Left hindlimb (tissue), 1 donor: ENCODE data around the gene QSOX1.
"Not testable (repeated sequence)": the region's sequence is repeated elsewhere in the genome, so short reads cannot be mapped to it uniquely, and the experiment has no call there.

ENCODE experiments used
- DNase-seq: peaks from one replicate; pipeline ENCODE4 v3.0.0-alpha.2; 2018

The QSOX1 gene

DNA sequence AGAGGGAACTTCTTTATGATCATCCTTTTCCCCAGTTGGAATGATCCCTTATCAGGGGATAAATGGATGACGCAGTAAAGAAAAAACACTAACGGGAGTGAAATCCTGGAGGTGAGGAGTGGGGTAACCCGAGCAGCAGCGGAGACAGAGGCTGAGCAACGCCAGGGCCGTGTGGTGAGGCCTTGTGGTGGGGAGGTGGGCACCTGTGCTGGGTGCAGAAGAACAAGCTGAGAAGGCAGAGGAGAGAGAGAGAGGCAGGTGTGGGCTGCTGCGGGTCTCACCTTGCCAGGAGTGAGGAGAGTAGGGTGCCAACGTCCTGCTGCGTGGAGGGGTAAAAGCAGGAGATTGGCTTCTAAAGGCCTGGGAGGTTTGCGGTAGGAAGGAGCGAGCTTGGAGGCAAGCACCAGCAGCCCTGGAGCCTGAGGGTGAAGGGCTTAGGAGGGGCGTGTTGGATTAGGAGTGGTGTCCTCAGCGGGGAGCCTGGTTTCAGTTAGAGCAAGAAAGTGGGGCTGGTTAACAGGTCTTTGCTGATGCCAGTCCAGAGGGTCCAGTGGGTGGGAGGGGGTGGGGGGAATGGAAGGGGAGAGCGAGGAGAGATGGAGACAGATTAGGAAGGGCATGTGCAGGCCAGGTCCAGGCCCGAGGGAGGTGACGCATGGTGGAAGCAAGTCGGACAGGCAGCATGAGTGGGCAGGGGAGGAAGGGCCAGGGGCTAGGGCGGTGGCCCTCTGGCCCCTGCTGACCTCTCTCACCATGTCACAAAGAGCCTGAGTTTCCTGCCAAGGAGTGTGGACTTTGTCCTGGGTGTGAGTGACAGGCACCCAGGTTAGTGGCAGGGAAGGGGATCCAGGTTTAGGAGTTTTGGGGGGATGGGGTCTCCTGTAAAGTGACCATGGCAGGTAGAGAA, 38.7 kb downstream of the QSOX1 start:
- DNase-seq: peak; percentile 16

- DNase-seq: peak; percentile 16
These were observed 39.4 kb downstream of the QSOX1 start for GRCh38 chr1:180194048-180194425.

DNA sequence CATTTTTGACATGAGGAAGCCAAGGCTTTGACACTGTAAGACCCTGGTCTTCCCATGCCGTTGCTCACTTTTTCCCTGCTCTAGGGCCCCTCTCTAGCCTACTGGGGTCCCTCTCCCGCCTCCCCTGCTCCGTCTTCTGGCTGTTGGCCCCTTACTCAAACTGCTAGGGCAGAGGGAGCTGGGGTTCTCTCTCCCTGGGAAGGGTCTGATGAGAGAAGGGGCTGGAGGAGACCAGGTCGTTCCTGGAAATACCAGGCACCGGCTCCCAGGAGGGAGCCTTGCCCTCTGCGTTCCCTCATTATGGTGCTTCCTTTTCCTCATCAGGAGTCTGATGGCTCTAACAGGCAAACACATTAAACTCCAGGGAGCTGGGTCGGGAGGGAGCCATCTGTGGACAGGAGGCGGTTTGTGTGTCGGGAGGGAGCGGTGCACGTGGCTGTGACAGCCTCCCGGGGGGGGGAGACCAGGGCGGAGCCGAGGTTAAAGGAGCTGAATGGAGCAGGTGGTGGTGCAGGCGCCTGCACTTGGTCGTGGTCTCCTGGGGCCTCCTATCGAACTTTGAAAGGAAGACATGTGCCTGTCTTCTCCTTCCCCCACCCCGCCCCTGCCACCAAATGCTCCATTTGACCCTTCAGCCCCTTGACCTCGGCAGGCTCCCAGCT, 40.0 kb downstream of the QSOX1 start:
- DNase-seq: peak; percentile 18

DNA sequence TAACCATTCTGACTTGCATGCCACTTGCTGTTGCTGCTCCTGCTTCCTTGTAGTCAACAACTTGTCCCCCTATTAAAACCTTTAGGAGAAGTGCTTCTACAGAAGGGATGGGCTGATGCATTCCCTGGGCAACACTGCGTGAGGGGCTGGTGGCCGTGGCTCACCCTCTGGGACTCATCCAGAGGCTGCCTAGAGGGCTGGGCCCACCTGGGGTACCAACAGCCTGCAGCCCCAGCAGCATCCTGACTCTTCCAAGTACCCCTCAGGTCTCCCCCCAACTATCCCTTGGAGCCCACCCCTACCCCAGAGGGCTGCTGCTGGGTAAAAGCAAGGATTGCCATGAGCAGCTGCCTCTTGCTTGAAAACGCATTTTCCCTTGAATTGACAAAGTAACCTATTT, 40.7 kb downstream of the QSOX1 start:
- DNase-seq: no peak

DNA sequence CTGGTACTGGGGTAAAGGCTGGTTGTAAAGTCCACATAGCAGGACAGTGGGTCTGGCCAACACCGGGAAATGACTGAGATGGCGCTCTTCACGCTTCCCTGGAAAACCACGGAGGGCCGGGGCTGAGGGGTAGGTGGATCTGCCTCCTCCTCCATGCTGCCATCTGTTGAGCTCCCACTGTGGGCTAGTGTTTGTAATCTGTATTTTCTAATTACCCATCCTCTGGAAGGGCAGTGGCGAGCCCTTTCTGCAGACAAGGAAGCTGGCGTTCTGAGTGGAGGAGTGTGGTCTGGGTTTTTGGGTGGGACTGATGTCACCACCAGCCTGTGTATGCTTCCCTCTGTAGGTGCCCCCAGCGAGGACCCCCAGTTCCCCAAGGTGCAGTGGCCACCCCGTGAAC, 41.2 kb downstream of the QSOX1 start:
- DNase-seq: no peak

DNA sequence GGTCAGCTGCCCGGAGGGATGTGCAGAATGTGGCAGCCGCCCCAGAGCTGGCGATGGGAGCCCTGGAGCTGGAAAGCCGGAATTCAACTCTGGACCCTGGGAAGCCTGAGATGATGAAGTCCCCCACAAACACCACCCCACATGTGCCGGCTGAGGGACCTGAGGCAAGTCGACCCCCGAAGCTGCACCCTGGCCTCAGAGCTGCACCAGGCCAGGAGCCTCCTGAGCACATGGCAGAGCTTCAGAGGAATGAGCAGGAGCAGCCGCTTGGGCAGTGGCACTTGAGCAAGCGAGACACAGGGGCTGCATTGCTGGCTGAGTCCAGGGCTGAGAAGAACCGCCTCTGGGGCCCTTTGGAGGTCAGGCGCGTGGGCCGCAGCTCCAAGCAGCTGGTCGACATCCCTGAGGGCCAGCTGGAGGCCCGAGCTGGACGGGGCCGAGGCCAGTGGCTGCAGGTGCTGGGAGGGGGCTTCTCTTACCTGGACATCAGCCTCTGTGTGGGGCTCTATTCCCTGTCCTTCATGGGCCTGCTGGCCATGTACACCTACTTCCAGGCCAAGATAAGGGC, 41.9 kb downstream of the QSOX1 start:
- DNase-seq: peak; percentile 20

DNA sequence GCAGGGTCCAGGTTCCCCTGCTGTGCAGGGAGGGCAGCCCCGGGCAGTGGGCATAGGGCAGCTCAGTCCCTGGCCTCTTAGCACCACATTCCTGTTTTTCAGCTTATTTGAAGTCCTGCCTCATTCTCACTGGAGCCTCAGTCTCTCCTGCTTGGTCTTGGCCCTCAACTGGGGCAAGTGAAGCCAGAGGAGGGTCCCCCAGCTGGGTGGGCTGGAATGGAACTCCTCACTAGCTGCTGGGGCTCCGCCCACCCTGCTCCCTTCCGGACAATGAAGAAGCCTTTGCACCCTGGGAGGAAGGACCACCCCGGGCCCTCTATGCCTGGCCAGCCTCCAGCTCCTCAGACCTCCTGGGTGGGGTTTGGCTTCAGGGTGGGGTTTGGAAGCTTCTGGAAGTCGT, 42.6 kb downstream of the QSOX1 start:
- peak; percentile 15 for DNase-seq

- no peak for DNase-seq
These were observed 43.5 kb downstream of the QSOX1 start for GRCh38 chr1:180198196-180198595.

DNA sequence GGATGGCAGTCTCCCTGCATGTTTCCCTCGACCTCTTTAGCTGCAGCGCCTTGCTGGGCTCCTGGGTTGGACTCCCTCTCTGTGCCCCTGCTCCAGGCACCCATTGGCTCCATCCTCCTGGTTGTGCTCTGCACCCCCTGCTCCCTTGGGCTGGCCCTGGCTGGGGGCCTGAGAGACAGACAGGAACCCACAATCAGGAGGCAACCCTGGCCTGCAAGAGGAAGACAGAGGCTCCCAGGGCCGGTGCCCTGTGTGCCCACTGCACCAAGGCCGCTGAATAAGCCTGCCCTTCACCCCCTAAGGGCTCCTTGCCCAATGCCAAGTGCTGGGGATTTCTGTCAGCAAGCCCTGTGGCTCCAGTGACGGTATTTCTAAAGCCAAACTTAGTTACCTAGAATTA, 43.9 kb downstream of the QSOX1 start:
- peak; percentile 17 for DNase-seq

GRCh38 chr1:180199018-180199417, 44.3 kb downstream of the QSOX1 start:
- no peak for DNase-seq

DNA sequence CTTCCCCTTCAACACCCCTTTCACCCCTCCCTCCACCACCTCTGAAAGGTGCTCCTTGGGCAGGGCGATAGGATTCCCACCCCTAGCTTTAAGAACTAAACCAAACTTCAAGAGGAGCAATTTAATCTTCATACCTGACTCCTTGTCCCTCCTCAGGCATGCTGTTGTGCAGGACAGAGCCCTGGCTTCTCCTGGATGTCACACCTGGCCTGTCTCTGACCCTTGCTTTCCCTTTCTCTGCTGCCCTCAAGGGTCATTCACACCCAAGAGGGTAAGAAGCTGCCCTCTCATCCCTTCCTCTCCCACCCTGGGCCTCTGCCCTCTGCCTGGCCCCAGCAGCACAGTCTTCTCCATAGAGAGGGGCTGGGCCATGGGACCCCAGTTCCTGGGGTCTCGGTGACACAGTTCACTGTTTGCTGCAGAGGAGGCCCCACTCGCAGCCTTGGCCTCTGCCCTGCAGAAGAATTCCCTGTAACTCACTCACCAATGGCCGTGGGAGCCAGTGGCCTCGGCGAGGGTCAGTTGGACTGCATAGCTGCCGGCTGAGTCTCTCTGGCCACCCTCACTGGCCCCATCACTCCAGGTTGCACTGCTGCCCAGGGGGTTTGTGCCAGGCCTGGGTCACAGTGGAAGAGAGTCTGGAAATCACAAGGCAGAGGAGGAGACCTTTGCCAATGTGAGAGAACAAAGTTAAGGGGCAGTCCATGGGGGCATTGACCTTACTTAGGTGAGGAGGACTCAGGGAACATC, 47.0 kb downstream of the QSOX1 start:
- peak; percentile 8 for DNase-seq

GRCh38 chr1:180202588-180202987, 47.9 kb downstream of the QSOX1 start:
- not testable (repeated sequence) for DNase-seq

DNA sequence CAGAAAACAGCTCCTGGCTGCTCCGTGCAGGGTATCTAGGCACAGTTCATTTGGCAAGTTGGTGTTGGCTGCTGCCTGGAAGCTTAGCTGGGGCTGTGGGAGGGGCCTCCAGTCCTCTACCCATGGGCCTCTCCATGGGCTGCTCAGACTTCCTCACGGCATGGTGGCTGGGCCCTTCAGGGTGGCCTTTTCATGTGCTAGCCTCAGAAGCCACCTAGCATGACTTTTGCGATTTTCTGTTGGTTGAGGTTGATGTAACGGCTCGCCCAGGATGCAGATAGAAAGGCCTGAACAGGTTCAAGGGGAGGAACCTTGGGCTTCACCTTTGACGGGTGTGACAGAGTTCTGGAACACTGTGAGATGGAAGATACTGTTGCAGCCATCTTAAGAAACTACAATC, 49.6 kb downstream of the QSOX1 start:
- no peak for DNase-seq

DNA sequence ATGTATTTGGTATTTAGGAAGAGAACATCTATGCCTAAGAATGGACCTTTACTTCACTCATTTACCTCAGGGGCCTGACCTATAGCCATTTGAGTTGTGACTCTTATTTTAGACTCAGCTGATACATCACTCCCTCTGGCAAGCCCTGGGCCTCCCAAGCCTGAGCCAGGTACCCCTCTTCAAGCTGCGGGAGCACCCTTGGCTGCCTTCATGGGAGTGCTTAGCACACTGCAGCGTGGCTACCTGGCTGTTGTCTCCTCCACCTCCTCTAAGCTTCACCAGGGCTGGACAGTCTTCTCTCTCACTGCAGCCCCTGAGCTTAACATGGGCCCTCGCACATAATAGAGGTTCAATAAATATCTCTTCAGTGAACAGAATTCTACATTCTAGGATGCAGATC, 51.9 kb downstream of the QSOX1 start:
- no peak for DNase-seq

DNA sequence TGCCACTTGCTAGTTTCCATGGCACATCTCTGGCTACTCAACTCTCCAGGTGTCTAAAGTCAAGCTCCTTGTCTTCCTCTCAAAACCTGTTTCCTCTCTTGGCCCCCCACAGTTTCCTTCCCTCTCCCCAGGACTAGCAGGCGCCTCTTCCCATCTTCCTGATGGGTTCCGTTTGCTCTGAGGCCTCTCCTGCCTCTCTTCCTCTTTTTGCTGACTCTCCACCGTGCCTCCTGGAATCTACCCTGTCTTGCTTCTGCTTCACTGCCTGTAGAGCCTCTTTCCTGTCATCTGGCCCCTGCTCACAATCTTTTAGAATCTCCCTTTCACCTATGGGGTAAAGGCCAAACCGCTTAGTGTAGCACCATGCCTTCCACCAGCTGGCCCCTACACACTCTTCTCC, 53.6 kb downstream of the QSOX1 start:
- DNase-seq: no peak

DNA sequence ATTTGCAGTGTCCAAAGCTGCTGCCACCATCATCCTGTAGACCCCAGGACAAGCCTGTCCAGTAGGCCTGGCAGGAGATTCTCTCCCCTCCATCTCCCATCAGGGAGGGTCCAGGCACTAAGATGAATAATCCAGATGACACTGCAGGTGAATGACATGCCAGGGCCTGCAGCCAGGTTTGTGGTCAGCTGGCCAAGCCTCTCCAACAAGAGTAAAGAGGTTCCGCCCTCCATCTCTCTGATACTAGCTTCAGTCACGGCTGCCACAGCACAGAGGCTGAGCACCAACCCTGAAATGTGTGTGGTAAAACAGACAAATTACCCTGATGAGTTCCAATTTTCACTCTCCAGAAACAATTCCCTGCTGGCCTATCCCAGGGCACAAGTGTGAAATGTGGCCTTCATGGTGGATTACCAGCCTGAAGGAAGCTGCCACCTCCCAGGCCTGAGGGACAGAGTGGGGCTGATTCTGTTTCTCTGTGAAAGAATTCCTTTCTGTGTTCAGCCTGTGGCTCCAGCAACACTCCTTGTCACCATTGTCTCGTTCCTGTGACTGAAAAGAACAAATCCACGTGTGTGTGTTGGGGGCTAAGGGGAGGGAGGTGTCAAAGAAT, 55.4 kb downstream of the QSOX1 start:
- no peak for DNase-seq

- DNase-seq: no peak
These were observed 56.6 kb downstream of the QSOX1 start for GRCh38 chr1:180211156-180211859.

DNA sequence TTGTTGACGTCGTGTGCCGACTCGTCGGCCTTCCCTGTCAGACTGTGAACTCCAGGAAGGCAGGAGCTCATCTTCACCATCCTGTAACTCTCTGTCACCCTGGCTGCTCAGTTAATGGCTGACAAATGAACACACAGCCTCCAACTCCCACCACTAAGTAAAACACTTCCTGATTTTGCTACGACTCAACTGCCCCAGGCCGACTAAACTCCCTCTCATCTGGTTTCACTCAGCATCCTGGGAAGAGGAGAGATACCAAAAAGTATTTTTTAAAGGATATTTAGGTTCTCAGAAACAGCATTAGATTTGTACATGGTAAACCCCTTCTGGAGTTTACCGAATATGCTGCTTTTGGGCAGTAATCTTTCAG, 57.2 kb downstream of the QSOX1 start:
- DNase-seq: no peak

DNA sequence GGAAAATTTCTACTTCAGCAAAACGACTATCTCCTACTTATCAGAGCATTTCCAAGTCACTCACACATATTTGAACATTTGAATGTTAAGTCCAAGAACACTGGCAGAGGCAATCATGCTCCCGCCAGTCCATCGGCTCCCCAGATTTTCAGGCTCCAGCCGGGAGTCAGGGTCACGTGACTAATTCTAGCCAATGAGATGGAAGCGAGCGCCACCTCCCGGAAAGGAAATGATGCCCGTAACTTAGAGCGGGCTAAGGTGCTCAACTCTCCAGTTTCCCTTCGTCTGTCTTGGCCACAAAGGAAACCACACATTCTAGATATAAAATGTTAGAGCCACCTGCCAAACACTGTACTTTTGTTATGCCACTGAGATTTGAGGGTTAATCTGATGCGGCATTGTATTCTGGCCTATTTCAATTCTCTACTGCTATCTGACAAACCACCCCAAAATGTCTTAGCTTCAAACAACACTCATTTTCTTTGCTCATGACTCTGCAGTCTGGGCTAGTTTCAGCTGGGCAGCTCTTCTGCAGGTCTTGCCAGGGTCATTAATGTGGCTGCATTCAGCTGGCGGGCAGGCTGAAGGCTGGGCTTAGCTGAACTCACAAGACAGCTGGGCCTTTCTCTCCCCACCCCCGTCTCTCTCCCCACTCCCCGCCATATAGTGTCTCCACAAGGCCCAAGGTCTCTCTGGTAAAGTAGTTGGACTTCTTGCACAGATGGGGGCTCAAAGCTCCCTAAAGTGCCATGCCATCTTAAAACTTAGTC, 58.9 kb downstream of the QSOX1 start:
- no peak for DNase-seq

DNA sequence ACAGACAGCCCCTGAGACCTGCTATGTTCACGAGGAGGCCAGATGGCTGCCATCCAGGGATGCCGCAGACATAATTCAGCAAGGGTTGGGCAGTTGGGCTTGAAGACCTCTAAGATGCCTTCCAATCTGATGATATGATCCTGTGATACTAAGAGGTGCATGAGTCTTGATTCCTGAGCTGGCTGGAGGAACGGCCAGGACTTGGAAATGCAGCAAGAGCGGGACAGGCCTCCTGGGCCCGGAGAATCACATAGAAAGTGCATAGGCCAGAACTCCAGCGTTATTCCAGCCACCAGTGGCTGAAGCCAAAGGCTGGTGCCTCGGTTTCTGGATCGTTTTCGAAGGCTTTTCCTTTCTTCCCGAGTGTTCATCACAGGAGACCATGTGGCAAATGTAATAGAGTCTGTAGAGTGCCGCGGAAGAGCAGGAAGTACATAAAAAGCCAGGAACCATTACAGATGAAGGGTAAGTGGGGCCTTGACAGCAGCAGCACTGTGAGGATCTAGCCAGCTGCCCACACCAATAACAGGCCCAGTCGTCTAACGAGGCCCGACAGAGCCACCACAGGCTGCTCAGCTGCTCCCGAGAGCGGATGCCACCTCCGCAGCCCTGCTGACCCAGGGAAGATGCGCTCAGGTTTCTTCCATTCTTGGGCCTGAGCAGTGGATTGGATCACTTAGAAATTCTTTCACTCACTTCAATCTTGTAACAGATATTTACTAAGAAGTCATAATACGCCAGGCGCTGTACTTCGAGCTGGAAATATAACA, 61.4 kb downstream of the QSOX1 start:
- DNase-seq: no peak

DNA sequence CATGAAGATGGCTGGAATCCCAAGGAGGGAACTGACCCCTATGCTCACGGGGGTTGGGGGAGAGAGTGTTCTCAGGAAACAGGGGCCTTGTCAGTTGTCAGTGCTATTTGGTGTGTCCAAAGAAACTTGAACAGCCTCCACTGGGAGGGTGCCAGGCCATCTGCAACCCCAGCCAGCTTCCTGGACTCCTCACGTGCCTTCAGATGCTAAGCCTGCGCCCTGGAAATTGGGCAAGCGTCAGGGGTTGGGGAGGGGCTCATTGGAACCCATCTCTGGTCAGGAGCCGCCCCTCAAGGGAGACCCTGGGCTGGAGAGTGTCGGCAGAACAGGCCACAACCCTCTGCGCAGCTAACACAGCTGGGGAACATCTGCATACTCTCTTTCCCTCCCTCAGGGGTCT, 62.3 kb downstream of the QSOX1 start:
- no peak for DNase-seq
